Activated T-cell treated with anti-CD3 and anti-CD28 coated beads for 48 hours (primary cell): ENCODE measurements around the gene FOXM1.

Experiments
- DNase-seq: peaks from one replicate; pipeline ENCODE4 v3.0.0-alpha.2; 2020; ENCODE audit warnings: low read depth

FOXM1 gene

DNA sequence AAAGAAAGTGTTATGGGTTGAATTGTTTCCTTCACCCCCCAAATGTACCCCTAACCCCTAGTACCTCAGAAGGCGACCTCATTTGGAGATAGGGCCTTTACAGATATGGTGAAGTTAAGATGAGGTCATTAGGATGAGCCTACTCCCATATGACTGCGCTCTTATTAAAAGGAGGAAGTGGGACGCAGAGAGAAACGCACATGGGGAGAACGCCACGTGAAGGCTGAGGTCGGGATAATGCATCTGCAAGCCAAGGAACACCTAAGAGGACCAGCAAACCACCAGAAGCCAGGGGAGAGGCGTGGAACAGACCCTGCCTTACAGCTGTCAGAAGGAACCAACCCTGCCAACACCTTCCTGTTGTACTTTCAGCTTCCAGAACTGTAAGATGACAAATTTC, 40.4 kb downstream of the FOXM1 start:
- no peak for DNase-seq

DNA sequence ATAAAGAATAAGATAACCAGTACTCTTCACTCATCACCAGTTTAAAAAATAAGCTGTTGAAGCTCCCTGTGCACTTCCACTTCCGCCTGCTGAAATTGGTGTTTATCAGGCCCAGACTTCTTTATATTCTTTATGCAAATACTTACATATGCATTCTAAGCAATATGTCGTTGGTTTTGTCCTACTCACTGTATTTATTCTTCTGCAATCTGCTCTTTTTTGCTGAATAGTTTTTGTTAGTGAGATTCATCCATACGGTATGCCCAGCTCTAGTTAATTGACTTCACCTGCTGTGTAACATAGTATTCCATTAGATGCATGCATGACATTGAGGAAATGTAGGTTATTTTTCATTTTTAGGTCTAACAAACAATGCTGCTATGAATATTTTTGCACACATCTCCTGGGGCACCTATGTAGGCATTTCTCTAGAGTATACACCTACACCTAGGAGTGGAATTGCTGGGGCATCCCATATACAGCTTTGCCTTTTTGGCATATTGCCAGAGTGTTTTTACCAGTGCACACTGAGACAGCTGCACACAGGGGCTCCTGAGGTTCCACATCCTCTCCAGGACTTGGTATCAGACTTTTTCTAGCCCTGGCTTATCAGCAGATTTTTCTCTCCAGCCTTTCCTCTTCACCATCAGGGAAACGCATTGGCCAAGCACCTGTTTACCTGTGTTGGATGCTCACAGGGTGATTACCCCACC, 41.1 kb downstream of the FOXM1 start:
- no peak for DNase-seq

DNA sequence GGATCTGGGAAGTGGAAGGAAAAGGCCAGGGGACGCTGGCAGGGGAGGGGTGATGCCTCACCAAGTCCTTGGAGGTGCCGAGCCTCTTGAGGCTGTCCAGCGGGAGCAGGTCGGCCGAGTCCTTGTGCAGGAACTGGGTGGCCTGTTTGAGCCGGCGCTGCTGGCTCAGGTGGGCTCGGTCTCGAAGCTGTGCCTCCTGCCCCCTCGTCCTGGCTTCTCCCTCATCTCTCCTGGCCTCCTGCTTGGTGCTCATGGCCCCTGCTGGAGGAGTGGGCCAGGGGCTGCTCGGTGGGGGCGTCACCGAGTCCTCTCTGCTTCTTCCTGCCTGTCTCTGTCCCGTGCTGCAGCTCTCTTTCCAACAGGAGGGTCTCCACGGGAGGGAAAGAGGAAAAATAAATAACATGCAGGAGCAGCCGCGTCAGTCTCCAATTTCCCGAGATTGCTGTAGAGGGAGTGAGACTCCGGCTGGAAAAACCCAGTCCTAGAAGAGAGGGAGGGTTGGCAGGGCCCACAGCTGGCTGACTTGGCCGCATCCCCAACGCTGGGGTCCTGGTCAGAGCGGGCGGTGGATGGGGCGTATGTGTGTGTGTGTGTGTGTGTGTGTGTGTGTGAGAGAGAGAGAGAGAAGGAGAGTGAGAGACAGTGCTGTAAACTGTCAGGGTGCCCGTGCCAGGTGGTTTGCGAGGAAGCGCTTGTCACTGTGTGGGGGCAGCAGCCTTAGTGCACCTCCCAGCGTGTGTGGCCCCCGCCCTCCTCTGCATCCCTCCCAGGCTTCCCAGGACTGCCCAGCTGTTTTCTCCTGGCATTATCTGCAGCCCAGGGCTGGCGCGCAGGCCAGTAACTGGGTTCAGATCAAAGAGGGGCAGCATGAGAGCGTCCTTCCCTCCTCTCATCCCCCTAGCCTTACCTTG, 42.1 kb downstream of the FOXM1 start, which contains the start of gene NRIP2:
Gene NRIP2, minus strand, starts transcription at position 455 of the 911 bp plus-strand sequence. Its CDS starts 52 bp downstream, at position 403.
- DNase-seq = no peak

DNA sequence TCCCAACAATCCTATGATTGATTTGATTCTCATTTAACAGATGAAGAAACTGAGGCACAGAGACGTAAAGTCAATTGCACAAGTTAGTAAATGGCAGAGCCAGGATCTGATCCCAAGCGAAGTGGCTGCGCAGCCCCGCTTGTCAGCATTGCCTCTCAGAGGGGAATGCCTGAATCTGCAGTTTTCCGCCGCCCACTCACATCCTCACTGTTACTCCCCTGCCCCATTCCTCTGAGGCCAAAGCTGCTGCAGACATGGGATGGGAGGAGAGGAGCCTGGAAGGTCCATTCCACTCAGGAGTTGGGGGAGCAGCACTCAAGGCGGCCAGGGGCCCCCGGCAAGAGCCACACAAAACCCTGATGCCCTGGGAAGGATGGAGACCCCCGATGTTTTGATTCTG, 43.2 kb downstream of the FOXM1 start:
- DNase-seq = no peak

DNA sequence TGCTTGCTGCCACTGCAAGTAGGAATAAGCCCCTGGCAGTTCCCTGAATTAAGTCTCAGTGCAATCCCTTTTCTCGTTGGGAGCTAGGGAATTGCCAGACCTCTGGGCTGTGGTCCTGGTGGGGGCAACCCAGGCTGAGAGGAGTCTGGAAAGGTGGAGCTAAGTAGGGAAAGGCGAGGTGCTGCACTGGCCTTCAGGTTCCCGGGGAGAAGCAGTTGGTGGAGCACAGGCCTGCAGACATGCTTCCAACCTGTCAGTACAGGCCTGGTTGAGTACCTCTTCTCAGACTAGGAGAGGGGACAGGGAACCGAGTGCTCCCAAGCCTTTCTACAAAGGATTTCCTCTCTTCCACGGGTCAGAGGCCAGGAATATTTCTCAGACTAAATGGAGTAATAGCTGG, 43.6 kb downstream of the FOXM1 start:
- DNase-seq = no peak

DNA sequence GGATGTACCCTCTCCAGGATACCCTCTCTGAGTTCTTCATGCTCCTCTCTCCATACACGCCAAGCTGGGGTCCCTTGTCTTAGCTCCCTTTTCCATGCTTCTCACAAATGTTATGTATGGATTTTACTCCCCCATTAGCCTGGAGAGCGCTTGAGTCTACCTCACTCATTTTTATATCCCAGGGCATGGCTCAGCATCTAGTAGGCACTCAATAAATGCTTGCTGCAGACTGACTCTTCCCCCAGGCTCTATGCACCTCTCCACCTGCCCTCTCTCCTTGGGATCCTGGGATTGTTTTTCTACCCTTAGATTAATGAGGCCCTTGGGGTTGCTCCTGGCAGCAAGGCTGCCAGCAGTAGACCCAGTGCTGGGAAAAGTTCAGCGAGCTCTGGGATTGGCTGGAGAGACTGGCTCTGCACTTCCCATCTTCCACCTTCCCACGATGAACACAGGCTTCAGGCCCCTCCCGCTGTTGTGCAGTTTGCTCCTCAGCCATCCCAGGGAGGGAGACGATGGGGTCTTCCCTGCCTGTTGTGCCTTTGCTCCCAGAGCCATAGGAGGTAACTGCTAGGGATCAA, 44.3 kb downstream of the FOXM1 start:
- DNase-seq = no peak

DNA sequence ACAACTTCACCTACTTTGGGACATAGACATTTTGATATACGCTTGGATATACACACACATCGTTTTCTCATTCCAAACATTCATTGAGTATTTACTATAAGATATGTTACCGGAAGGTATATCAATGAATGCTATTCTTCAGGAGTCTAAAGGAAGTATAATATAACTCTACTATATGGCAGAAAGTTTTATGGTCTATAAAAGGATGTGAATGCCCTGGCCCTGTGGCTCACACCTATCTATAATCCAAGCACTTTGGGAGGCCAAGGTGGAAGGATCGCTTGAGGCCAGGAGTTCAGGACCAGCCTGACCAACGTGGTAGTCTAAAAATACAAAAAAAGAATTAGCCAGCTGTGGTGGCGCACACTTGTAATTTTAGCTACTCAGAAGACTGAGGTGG, 47.7 kb downstream of the FOXM1 start:
- DNase-seq = no peak

DNA sequence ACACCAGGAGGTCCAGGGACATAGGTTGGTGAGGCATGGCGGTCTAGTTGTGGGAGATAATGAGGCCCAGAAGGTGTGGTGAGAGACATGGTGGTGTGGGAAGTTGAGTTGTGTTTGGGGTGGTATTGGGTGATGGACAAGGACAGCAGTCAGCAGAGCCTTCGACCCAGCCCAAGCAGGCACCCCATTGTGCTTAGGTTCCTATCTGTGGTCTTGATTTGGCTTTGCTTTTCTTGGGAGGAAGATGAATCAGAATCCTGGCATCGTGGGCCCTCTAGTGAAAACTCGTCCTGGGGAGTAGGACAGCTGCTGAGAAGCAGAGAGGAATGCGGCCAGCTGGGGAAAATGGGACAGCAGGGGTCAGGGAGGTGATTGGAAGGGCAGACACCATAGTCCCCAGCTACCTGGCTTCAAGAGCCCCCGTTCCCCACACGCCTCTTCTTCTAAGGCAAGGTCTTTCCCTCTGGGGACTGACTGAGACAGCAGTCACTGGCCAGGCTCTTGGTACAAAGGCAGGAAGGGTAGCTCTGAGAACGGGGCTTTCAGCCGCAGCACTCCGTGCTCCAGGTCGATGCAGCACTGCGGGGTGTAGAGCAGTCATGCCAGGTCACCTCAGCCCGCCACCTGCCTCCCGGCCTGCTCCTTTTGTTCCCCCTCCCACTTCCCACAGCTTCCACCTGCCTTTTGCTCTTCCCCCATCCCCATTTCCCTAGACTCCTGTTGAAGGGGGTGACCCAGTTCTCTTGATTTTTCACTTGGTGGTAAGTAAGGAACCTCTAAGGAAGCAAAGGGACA, 50.1 kb downstream of the FOXM1 start:
- no peak for DNase-seq

DNA sequence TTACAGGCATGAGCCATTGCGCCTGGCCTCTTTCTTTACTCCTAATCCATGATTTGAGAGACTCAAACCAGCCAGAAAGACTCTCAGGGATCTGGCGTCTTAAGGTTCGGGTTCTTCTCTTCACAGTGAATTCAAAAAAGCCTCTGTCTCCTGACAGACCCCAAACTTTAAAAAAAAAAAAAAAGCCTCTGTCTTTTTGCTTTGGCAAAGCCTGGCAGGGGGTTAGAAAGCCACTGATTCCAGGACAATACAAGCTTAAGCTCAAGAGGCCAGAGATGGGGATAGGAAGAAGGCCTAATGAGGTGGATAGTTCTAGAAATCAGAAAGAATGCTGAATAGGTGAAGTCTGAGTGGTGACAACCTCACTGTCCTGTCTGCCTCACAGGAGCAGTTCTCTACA, 50.9 kb downstream of the FOXM1 start:
- no peak for DNase-seq

DNA sequence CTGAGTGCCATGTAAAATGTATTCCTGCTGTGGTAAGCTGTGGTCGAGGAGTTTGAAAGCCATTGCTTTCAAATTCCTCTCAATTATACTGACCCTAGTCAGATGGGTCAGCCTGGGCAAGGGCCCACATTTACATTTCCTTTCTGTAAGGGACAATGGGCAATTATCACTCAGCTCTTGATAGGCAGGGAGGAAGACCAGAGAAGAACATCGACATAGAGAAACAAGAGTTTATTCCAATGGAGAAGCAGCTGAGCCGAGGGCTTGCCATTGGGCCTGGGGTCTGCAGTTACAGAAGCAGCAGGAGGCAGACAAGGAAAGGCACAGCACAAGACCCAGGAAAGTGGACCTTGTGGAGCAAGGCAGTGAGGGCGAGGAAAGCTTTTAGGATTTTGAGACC, 51.8 kb downstream of the FOXM1 start:
- DNase-seq = no peak

DNA sequence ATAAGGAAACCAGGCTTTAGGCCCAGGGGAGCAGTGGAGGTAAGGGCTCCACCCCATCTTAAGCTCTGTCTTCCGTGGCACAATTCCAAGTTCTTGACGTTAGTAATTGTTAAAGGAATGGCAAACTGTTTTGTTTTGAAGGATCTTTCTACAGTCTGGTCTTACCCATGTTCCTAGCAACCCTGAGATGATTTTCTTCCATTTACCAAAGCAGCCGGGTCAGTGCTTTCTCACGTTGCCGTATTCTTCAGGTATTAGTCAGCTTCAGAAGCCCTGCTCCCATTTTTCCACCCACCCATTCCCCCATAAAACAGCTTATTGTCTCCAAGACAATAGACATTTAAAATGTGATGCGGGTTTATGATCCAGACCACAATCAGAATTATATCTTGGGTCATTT, 52.4 kb downstream of the FOXM1 start:
- no peak for DNase-seq

DNA sequence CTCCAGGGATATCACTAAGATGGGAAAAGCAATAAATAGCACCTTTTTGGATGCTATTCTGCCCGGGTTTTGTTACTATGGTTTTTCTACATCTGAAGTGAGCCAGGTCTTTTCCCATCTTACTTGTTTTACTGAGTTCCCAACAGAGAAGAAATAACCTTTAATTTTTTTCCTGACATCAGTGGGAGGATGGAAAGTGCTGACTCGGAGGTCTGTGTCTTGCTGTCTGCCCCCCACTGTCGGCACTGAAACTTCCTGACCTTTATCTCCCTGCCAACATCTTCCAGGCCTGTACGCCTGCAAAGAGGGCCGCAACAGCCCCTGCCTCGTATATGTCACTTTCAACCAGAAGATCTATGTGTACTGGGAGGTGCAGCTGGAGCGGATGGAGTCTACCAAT, 53.5 kb downstream of the FOXM1 start:
- no peak for DNase-seq

DNA sequence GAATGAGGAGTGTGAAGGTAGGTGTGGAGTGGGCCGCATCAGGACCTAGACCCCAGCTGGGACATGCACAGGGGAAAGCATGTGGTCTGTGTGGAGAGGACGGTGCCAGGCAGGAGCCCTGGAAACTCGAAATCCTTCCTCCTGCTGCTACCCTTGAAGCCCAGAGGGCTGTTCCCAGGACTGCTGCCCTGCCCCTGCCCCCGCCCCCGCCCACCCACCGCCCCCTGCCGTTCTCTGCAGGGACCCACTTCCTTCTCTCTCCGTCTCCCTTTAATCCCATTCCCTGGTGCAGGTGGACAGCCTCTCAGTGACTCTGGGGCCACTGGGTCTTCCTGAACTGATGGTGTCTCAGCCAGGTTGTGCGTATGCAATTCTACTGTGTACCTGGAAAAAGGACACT, 56.5 kb downstream of the FOXM1 start:
- no peak for DNase-seq

DNA sequence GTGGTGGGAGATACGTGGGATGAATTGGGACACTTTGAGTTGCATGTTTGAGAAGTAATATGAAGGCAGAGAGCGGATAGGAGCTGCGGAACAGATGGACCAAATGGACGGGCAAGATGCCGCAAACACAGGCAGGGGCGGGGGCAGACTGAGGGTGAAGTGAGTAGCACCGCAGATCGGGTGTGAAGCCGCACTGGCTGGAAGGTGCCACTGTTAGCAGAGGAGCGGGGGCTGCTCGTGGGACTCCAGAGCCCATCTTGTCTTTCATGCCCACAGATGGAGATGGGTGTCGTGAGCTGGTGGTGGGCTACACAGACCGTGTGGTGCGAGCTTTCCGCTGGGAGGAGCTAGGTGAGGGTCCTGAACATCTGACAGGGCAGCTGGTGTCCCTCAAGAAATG, 57.2 kb downstream of the FOXM1 start:
- DNase-seq = no peak

DNA sequence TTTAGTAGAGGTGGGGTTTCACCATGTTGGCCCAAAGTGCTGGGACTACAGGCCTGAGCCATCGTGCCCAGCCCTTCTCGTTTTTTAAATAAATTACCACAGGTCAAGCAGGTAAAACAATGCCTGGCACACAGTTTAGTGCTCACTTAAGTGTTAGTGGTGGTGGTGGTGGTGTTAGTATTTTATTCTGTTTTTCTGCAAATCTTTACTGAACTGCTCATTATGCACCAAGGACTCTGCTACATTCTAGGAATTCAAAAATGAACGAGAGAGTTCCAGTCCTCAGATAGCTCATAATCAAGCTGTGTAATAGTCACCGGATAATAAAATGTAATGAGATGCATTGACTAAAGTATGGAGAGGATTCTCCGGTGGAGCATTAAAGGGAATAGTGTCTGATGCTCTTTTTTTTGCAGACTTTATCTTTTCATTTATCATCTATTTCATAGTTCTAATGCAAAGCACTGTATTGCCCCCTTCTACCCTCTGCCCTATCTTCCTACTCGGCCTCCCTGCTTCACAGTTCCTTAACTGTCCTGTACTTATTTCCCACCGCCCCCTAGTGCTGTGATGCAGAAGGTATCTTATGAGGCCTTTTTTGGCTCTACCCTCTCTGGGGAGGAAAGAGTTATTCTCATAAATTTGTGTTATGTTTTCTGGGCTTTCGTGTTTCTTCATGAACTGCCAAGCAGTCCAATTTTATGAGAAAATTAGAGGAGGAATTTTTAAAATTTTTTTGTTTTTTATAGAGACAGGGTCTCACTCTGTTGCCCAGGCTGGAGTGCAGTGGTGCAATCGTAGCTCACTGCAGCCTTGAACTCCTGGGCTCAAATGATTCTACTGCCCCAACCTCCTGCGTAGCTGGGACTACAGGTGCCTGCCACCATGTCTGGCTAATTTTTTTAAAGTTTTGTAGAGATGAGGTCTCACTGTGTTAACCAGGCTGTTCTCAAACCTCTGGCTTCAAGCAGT, 63.5 kb downstream of the FOXM1 start:
- DNase-seq = peak; percentile 21

DNA sequence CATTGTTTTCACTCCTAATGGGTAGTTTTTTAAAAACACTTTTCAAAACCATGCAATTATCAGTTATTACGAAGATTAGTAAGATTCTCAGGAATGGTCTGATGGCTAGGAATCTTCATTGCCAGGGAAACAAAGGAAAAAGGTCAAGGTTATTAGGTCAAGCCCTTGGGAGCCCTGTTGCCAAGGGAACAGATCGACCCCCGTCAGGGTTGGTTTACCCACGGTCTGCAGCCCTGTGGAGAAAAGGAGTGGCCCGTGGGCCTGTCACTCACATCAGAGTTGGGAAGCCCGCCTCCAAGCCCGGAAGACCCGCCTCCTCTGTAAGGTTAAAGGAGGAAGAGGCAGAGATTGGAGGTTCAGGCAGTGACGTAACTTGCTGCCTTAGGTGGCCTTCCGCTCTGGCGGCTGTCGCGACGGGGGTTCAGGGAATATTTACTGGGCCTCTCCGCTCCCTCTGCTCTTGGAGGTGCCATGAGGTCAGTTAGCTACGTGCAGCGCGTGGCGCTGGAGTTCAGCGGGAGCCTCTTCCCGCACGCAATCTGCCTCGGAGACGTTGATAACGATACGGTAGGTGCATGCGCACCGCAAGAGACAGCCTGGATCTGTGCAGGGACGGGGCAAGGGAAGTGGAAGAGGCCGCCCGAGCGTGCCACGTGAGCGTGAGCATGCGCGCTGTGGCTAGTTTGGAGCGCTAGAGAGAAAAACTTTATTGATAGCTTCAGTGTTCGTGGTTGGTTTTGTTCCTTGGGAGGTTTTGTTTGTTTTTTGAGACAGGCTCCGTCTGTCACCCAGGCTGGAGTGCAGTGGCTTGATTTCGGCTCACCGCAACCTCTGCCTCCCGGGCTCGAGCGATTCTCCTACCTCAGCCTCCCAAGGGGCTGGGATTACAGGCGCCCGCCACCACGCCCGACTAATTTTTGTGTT, 64.4 kb downstream of the FOXM1 start, which contains the start of gene ITFG2:
Gene ITFG2, plus strand, starts transcription at position 379 of the 924 bp plus-strand sequence. Its CDS starts 93 bp downstream, at position 472.
- DNase-seq = peak; percentile 93

DNA sequence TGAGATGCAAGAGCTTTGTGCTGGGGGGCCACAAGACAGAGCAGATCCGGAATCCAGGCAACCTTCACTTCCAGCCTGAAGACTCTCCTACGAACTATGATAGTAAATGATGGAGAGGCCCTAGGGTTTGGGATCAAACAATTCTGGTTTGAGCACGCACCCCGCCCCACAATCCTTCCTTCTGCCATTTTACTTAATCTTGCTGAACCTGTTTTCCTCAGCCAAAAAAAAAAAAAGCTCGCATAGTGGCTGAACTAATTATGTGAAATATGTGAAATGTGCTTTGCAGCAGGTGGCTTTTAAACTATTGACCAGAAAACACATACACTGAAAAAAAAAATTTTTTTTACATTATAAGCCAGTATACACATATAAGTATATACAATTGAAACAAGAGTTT, 65.2 kb downstream of the FOXM1 start:
- no peak for DNase-seq
